ENCODE measurements around the gene MTF2.

DNA sequence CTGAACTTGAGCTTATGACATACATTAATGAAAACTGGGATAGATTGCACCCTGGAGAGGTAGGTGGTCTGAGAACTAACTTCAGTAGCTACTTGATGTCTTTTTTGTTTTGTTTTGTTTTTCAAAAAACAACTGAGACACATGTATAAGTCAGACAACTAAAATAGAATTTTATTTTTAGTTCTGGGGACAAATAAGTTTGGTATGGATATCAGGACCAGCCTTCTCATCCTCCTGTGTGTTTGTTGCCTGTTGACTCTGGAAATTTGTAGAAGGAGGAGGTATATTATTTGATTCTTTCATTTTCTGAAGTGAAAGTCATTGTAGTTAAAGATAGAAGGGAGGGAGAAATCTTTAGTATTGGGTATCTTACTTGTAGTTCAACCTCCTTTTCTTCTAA, 41.5 kb downstream of the MTF2 start:
- no peak for TF ChIP-seq POLR2A (IDR thresholded peaks at IDR 0.05)
- TF ChIP-seq, protein P1, sequence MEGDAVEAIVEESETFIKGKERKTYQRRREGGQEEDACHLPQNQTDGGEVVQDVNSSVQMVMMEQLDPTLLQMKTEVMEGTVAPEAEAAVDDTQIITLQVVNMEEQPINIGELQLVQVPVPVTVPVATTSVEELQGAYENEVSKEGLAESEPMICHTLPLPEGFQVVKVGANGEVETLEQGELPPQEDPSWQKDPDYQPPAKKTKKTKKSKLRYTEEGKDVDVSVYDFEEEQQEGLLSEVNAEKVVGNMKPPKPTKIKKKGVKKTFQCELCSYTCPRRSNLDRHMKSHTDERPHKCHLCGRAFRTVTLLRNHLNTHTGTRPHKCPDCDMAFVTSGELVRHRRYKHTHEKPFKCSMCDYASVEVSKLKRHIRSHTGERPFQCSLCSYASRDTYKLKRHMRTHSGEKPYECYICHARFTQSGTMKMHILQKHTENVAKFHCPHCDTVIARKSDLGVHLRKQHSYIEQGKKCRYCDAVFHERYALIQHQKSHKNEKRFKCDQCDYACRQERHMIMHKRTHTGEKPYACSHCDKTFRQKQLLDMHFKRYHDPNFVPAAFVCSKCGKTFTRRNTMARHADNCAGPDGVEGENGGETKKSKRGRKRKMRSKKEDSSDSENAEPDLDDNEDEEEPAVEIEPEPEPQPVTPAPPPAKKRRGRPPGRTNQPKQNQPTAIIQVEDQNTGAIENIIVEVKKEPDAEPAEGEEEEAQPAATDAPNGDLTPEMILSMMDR (IDR thresholded peaks at IDR 0.05), result no peak

Measured in testis (tissue), 2 donors.